Stimulated activated CD4-positive, alpha-beta T cell treated with anti-CD3 and anti-CD28 coated beads, Interleukin-15, amount 100 ng/mL, for 24 hours (primary cell): ENCODE results near the gene PAM16.

Experiments
- DNase-seq: peaks from one replicate; pipeline ENCODE4 v3.0.0-alpha.2; 2020

Gene PAM16

GRCh38 chr16:4370570-4371356 is 19.6 kb upstream of the PAM16 start:
- DNase-seq: no peak

GRCh38 chr16:4370151-4370550 is 19.0 kb upstream of the PAM16 start:
- no peak for DNase-seq

- no peak for DNase-seq
Observed at GRCh38 chr16:4369007-4369733, 18.0 kb upstream of the PAM16 start.

GRCh38 chr16:4367393-4367856 is 16.3 kb upstream of the PAM16 start:
- DNase-seq: no peak

GRCh38 chr16:4366016-4366415 is 14.9 kb upstream of the PAM16 start:
- DNase-seq: no peak

GRCh38 chr16:4365615-4366014 is 14.5 kb upstream of the PAM16 start:
- DNase-seq: no peak

- DNase-seq: no peak
Observed at GRCh38 chr16:4365014-4365406, 13.9 kb upstream of the PAM16 start.

GRCh38 chr16:4364196-4365013 is 13.3 kb upstream of the PAM16 start:
- no peak for DNase-seq

DNA sequence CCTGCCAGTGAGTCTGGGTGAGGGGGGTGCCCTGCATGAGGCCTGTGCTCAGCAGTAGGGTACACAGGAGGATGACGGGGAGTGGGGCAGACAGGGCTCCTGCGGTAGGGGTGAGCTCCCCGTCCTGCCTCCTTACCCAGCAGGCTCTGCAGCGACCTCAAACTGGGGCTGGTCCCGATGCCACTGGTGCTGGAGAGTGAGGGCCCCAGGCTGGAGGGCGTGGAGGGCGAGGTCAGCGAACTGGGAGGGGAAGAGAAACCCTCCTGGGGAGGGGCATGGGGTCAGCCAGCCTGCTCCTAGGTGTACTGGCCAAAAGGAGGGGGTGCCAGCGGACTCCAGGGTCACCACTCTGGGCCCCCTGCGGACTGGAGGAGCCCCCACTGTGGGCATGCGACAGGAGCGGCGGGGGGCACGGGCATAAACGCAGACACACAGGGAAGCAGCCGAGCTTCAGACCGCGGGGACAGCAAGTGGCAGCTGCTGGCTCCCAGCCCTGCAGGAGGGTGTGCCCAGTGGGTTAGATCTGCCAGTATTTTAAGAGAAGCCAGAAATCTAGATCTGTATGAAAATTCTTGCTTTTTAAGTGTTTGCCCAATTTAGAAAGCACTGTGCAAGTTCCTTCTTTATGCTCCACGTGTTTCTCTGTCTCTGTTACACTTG is 11.5 kb upstream of the PAM16 start:
- DNase-seq: no peak

GRCh38 chr16:4361944-4362311 is 10.8 kb upstream of the PAM16 start:
- no peak for DNase-seq

DNA sequence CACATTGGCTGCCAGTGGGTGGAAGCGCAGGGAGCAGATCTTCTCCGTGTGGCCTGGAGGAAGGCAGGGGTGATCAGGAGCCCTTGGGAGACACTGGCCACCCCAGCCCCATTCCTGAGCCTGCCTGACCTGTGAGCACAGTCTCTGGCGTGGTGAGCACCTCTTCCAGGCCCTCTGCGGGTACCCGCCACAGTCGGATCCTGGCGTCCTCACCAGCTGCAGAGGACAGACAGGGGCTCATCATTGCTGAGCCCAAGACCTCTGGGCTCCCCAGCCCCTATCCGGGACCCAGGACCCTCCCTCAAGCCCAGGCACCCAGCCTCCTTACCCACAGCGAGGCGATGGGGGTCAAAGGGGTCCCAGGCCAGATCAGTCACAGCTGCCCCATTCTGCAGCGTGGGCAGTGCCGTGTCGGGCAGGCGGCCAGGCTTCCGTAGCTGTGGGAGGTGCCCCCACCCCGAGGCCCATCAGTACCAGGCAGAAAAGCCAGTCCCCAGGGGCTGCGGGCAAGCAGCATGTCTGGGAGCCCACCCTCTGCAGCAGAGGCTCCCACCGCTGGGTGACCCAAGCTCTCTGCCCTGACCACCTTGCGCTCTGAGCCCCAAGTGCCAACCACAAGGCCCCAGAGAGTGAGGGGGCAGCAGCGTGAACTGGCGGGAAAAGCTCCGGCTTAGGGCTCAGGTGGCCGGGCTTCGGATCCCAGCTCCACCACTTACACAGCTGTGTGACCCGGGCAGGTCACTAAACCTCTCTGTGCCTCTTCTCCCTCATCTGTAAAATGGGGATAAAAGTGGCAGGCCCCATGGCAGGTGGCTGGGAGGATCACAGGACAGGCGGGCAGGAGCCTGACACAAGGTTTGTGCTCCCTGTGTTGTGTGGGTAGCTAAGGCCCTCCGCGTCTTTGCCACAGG is 10.2 kb upstream of the PAM16 start:
- DNase-seq: no peak

DNA sequence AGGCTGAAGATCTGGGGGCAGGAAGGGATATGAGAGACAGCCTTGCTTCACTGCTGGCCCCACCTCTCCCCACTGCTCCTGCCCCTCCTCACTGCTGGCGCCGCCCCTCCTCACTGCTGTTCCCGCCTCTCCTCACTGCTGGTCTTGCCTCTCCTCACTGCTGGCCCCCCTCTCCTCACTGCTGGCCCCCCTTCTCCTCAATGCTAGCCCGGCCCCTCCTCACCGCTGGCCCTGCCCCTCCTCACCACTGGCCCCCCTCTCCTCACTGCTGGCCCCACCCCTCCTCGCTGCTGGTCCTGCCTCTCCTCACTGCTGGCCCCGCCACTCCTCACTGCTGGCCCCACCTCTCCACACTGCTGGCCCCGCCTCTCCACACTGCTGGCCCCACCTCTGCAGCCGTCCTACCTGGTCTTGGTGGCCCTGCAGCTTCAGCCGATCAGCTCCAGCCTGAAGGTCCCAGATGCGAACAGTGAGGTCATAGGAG is 9.5 kb upstream of the PAM16 start:
- peak; percentile 35 for DNase-seq

GRCh38 chr16:4359914-4360313 is 8.8 kb upstream of the PAM16 start:
- DNase-seq: no peak

- DNase-seq: peak; percentile 76
Observed at GRCh38 chr16:4358831-4359561, 7.9 kb upstream of the PAM16 start.

DNA sequence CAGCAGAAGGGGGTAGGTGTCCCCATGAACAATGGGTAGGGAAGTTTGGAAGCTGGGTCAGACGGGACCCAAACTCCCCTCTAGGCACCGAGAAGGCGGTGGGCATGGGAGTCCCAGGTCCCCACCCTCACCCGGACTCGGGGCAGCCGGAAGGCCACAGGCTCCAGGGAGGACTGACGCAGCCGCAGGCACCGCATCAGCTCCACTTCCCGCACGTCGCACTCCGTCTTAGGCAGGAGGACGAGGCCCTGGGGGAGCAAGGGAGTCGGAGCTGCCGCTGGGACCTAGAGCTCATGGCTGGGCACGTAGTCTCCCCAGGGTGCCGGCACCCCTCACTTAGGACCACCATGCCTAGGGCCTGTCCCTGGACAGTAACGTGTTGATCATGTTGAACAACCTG is 7.1 kb upstream of the PAM16 start:
- no peak for DNase-seq

- no peak for DNase-seq
Observed at GRCh38 chr16:4356820-4357219, 5.7 kb upstream of the PAM16 start.

DNA sequence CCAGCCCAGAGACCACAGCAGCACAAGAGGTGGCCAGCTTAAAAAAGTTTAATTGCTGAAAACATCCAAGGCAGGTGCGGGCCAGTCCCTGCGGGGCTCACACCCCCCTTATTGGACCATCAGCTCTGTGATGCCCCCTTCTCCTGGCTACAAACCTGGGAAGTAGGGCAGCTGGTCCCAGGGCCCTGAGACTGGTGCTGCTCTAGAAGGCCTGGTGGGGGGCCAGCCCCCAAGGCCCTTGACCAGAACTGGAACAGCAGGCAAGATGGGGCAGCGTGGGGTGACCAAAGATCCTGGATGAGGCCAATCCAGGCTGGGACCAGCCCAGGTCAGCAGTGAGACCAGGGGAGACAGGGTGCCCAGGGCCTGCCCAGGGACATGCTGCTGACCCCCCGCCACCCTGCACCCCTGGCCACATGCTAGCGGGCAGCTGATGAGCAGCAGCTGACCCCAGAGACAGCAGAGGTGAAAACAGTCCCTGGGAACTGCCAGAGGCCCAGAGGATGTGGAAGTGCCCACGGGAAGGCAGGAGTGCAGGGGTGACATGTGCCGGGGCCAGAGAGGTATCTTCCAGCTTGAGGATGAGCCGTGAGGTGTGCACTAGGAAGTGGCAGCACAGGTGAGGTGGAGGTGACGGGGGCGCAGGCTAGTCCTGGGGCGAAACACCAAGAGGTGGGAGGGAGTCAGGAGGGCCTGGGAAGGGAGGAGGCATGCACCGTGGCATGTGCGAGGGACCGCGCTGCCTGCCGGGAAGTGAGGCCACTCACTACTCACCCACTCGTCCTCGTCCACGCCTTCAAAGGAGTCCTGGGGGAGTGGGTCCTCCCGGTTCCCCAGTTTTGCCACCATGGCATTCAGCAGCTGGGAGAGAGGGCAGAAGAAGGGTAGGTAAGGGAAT is 3.6 kb upstream of the PAM16 start:
- no peak for DNase-seq

GRCh38 chr16:4353675-4354074 is 2.6 kb upstream of the PAM16 start:
- no peak for DNase-seq

DNA sequence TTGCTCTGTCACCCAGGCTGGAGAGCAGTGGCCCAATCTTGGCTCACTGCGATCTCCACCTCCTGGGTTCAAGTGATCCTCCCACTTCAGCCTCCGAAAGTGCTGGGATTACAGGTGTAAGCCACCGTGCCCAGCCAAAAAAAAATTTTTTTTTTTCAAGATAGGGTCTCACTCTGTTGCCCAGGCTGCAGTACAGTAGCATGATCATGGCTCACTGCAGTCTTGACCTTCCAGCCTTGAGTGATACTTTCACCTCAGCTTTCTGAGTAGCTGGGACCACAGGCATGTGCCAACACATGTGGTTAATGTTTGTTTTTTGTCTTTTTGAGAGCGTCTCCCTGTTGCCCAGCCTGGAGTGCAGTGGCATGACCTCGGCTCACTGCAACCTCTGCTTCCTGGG is 1.7 kb upstream of the PAM16 start:
- DNase-seq: no peak

GRCh38 chr16:4351880-4352279 is 759 bp upstream of the PAM16 start:
- DNase-seq: peak; percentile 39
